ENCODE results near the gene GIMD1. TPM values are rescaled to one million over a fixed set of nuclear protein-coding genes. Genes with fewer than 3 reads are reported as not detected.

The GIMD1 gene
- total RNA-seq, 6 experiments from 2014 or later: not detected

DNA sequence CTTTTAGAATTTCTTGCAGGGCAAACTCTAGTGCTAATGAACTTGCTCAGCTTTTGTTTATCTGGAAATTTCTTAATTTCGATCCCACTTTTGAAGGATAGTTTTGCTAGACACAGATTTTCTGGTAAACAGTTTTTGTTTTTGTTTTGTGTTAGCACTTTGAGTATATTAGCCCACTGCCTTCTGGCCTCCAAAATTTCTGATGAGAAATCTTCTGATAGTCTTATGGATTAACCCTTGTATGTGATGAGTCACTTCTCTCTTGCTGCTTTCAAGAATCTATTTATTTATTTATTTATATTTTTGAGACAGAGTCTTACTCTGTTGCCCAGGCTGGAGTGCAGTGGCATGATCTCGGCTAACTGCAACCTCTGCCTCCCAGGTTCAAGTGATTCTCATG is 27.0 kb upstream of the GIMD1 start:
- TF ChIP-seq, protein P1, sequence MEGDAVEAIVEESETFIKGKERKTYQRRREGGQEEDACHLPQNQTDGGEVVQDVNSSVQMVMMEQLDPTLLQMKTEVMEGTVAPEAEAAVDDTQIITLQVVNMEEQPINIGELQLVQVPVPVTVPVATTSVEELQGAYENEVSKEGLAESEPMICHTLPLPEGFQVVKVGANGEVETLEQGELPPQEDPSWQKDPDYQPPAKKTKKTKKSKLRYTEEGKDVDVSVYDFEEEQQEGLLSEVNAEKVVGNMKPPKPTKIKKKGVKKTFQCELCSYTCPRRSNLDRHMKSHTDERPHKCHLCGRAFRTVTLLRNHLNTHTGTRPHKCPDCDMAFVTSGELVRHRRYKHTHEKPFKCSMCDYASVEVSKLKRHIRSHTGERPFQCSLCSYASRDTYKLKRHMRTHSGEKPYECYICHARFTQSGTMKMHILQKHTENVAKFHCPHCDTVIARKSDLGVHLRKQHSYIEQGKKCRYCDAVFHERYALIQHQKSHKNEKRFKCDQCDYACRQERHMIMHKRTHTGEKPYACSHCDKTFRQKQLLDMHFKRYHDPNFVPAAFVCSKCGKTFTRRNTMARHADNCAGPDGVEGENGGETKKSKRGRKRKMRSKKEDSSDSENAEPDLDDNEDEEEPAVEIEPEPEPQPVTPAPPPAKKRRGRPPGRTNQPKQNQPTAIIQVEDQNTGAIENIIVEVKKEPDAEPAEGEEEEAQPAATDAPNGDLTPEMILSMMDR (IDR thresholded peaks at IDR 0.05): no peak
- Mint-ChIP-seq H3K27ac (no peak overlapping the region), H3K36me3 (ENCODE audit: low read depth) (peaks cover 22% of the 10 kb centered on the region), H3K9me3 (peaks cover 35% of the 10 kb centered on the region), H3K27me3 (ENCODE audit: insufficient read depth) (no peaks in the 10 kb centered on the region), H3K4me3 (no peak overlapping the region), H3K4me1 (ENCODE audit: low read depth) (no peaks in the 10 kb centered on the region)
- DNase-seq: no peak

DNA sequence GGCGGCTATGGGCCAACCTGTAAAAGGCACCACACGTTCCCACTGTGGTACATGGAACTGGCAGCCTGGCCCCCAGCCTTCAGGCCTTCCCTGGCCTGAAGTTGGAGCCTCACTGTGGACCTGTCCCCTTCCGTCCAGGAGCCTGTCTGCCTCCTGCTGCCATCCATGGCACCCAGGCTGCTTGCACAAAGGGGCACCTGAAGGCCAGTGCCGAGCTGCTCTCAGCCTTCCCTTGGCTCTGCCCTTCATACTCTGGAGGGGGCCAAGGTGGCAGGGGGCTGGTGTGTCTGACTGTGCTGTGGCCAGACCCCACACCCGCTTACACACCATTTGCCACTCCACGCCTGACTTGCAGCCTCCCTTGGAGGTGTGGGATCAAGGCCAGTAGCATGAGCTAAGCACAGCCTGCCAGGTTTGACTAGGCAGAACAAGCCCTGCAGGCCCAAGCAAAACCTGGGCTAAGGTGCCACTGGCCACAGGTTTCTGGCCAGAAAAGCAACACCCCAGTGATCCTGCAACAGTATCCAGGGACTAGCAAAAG is 17.3 kb upstream of the GIMD1 start:
- DNase-seq: no peak
- Mint-ChIP-seq H3K9me3 (peaks cover 5% of the 10 kb centered on the region; the same call in 1 of the 2 replicates), H3K4me3 (no peak overlapping the region), H3K27ac (no peak overlapping the region), H3K4me1 (ENCODE audit: low read depth) (no peaks in the 10 kb centered on the region), H3K27me3 (ENCODE audit: insufficient read depth) (no peaks in the 10 kb centered on the region; the same call in 1 of the 2 replicates), H3K36me3 (ENCODE audit: low read depth) (peaks cover 4% of the 10 kb centered on the region; the same call in 1 of the 2 replicates)
- TF ChIP-seq, protein P1 (IDR thresholded peaks at IDR 0.05): no peak

DNA sequence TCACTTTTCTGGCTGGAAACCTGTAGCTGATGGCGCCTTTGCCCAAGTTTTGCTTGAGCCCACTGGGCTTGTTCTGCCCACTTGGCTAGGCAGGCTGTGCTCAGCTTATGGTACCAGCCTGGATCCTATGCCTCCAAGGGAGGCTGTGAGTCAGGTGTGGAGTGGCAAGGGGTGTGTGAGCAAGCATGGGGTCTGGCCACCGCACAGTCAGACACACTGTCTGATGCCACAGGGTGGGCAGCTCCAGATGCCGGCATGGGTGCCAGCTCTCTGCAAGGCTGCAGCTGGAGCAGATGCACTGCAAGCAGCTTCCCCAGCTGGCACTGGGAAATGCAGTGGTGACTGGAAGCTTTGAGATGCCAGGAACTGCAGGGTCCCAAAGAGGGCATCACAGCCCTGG is 16.3 kb upstream of the GIMD1 start:
- Mint-ChIP-seq H3K36me3 (ENCODE audit: low read depth) (peaks cover 4% of the 10 kb centered on the region; the same call in 1 of the 2 replicates), H3K4me3 (no peak overlapping the region), H3K4me1 (ENCODE audit: low read depth) (no peaks in the 10 kb centered on the region), H3K27me3 (ENCODE audit: insufficient read depth) (no peaks in the 10 kb centered on the region; the same call in 1 of the 2 replicates), H3K9me3 (peaks cover 5% of the 10 kb centered on the region; the same call in 1 of the 2 replicates), H3K27ac (no peak overlapping the region)
- TF ChIP-seq, protein P1 (IDR thresholded peaks at IDR 0.05): no peak
- no peak for DNase-seq

DNA sequence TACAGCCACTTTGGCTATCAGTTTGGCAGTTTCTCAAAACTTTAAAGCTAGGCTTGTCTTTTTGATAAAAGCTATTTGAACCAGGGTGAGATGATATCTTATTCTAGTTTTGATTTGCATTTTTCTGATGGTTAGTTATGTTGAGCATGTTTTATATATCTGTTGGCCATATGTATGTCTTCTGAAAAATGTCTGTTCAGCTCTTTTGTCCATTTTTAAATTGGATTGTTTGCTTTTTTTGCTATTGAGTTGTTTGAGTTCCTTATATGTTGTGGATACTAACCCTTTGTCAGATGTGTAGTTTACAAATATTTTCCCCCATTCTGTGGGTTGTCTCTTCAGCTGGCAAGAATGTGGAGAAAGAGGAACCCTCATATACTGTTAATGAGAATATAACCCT is 11.6 kb upstream of the GIMD1 start:
- no peaks in the 10 kb centered on the region for H3K36me3 Mint-ChIP-seq (ENCODE audit: low read depth)
- DNase-seq: no peak
- H3K4me3 Mint-ChIP-seq: no peak overlapping the region
- H3K4me1 Mint-ChIP-seq (ENCODE audit: low read depth): no peaks in the 10 kb centered on the region
- H3K9me3 Mint-ChIP-seq: no peaks in the 10 kb centered on the region
- no peak overlapping the region for H3K27ac Mint-ChIP-seq
- TF ChIP-seq, protein P1 (IDR thresholded peaks at IDR 0.05): no peak
- H3K27me3 Mint-ChIP-seq (ENCODE audit: insufficient read depth): no peaks in the 10 kb centered on the region; the same call in 1 of the 2 replicates

DNA sequence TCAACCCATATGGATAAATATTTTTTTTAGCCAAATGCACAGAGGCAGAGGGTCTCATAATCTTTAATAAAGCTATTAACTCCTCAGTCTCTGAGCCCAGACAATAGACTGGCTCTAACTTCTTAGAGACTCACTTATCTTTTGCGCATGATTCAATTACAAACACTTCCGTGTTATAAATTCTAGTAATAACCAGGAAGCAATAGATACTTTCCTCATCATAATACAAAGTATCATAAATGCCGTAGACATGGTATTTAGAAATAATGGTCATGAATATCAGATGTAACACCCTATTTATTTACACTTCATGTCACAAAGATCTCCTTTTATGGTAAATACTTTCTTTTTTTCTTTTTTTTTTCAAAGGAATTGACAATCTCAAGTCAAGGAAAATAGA is 4.4 kb upstream of the GIMD1 start:
- TF ChIP-seq, protein P1 (IDR thresholded peaks at IDR 0.05): no peak
- H3K4me3 Mint-ChIP-seq: no peak overlapping the region
- H3K4me1 Mint-ChIP-seq (ENCODE audit: low read depth): peaks cover 25% of the 10 kb centered on the region
- no peaks in the 10 kb centered on the region for H3K9me3 Mint-ChIP-seq
- H3K27ac Mint-ChIP-seq: no peak overlapping the region
- no peaks in the 10 kb centered on the region for H3K36me3 Mint-ChIP-seq (ENCODE audit: low read depth)
- no peak for DNase-seq
- no peaks in the 10 kb centered on the region for H3K27me3 Mint-ChIP-seq (ENCODE audit: insufficient read depth)
